ENCODE data around the gene PCED1B. TPM values are rescaled to one million over a fixed set of nuclear protein-coding genes. Genes with fewer than 3 reads are reported as not detected.

PCED1B gene
- total RNA-seq, 1 donor from 2014 or later = 7.6 TPM

- DNase-seq = no peak
- Histone ChIP-seq H3K36me3 (no peaks in the 10 kb centered on the region), H3K27me3 (no peaks in the 10 kb centered on the region), H3K4me1 (peaks cover 10% of the 10 kb centered on the region), H3K27ac (no peak overlapping the region), H3K9me3 (no peaks in the 10 kb centered on the region), H3K4me3 (peak overlapping the region; percentile 73)
- intact Hi-C loops (cut with DNase I) = no loop called here
- ATAC-seq = no peak
- TF ChIP-seq, protein P1, sequence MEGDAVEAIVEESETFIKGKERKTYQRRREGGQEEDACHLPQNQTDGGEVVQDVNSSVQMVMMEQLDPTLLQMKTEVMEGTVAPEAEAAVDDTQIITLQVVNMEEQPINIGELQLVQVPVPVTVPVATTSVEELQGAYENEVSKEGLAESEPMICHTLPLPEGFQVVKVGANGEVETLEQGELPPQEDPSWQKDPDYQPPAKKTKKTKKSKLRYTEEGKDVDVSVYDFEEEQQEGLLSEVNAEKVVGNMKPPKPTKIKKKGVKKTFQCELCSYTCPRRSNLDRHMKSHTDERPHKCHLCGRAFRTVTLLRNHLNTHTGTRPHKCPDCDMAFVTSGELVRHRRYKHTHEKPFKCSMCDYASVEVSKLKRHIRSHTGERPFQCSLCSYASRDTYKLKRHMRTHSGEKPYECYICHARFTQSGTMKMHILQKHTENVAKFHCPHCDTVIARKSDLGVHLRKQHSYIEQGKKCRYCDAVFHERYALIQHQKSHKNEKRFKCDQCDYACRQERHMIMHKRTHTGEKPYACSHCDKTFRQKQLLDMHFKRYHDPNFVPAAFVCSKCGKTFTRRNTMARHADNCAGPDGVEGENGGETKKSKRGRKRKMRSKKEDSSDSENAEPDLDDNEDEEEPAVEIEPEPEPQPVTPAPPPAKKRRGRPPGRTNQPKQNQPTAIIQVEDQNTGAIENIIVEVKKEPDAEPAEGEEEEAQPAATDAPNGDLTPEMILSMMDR (IDR thresholded peaks at IDR 0.05) = no peak
Measured at GRCh38 chr12:47077206-47078085, 2.0 kb upstream of the PCED1B start.

DNA sequence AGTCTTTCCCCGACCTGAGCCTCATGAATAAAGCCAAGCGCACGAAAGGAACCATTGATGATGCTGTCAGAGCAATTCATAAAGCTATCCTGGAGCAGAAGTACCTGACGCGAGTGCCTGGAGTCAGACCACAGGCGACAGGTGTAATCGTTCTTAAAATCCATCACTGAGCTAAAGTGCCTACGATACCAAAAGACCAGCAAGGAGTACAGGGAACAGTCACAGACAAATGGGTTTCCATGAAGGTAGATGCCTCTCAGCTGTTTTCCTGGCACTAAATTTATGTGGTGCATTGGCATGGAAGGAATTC is 1.4 kb upstream of the PCED1B start:
- DNase-seq = no peak
- H3K27me3 ChIP-seq = no peaks in the 10 kb centered on the region
- no peak overlapping the region for H3K27ac ChIP-seq
- intact Hi-C loops (cut with DNase I) = no loop called here
- no peak for ATAC-seq
- peaks cover 16% of the 10 kb centered on the region for H3K4me1 ChIP-seq
- TF ChIP-seq, protein P1 (IDR thresholded peaks at IDR 0.05) = no peak
- H3K9me3 ChIP-seq = no peaks in the 10 kb centered on the region
- no peaks in the 10 kb centered on the region for H3K36me3 ChIP-seq
- peak overlapping the region; percentile 73 for H3K4me3 ChIP-seq

GRCh38 chr12:47078733-47079467 is 521 bp upstream of the PCED1B start:
- no peaks in the 10 kb centered on the region for H3K9me3 ChIP-seq
- TF ChIP-seq, protein P1 (IDR thresholded peaks at IDR 0.05) = no peak
- intact Hi-C loops (cut with DNase I) = no loop called here
- peak overlapping the region; percentile 92 for H3K27ac ChIP-seq
- no peaks in the 10 kb centered on the region for H3K27me3 ChIP-seq
- ATAC-seq (peak; percentile 51), DNase-seq (peak; percentile 72)
- peaks cover 24% of the 10 kb centered on the region for H3K4me1 ChIP-seq
- H3K36me3 ChIP-seq = no peaks in the 10 kb centered on the region
- peak overlapping the region; percentile 73 for H3K4me3 ChIP-seq

GRCh38 chr12:47079981-47080724 is 732 bp downstream of the PCED1B start:
- peak; percentile 80 for DNase-seq

More at GRCh38 chr12:47079981-47080724, 732 bp downstream of the PCED1B start:
- Histone ChIP-seq H3K4me3 (peak overlapping the region; percentile 73), H3K27me3 (no peaks in the 10 kb centered on the region), H3K4me1 (peaks cover 24% of the 10 kb centered on the region), H3K27ac (peak overlapping the region; percentile 92), H3K9me3 (no peaks in the 10 kb centered on the region), H3K36me3 (no peaks in the 10 kb centered on the region)
- intact Hi-C loops (cut with DNase I) = no loop called here
- TF ChIP-seq, protein P1 (IDR thresholded peaks at IDR 0.05) = no peak
- ATAC-seq = peak; percentile 63
